Measurements from ENCODE around the gene ABCB8.
"Not testable (repeated sequence)": the region's sequence is repeated elsewhere in the genome, so short reads cannot be mapped to it uniquely, and the experiment has no call there.

The ABCB8 gene

GRCh38 chr7:151015967-151016366 is 12.3 kb upstream of the ABCB8 start:
- no peak for DNase-seq

DNA sequence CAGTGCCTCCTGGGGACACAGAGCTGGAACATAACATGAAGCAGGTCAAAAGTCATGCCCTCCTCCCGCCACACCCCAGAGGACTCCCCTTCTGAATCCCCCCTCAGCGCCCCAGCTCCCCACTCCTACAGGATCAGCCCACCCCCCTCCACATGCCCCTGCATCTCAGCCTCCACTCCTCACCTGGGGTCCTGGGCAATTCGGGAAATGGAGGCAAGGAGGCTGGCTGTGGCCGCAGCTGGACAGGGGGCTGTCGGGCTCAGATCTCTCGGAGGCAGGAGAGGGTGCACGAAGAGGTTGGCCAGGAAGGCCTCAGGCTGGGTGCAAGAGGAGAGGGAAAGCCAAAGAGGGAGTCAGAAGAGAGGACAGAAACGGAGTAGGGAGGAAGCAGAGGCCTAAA is 11.7 kb upstream of the ABCB8 start:
- no peak for DNase-seq

GRCh38 chr7:151016942-151017341 is 11.3 kb upstream of the ABCB8 start:
- DNase-seq = no peak

DNA sequence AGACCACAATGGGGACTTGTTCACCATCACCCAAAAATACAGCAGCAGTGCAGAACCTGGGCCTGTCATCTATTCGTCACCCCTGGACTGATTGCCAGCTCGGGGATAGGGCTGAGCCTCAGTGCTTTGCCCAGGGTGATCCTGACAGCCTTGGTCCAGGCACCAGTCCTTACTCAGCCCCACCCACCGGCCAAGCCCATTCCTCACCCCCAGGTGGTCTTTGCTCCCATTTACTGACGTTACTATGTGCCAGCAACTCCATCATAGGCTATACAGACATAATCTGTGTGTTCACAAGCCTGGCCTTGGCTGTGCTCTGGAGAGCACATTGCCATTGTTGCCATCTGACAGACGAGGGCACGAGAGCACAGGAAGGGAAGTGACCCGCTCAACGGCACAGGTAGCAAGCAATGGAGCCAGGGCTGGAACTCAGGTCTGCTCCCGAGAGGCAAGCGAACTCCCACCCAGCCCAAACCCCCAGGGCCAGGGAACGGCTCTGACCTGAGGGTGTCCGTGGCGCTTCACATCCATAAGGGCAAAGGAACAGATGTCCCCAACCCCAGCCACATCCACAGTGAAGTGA is 10.8 kb upstream of the ABCB8 start:
- no peak for DNase-seq

DNA sequence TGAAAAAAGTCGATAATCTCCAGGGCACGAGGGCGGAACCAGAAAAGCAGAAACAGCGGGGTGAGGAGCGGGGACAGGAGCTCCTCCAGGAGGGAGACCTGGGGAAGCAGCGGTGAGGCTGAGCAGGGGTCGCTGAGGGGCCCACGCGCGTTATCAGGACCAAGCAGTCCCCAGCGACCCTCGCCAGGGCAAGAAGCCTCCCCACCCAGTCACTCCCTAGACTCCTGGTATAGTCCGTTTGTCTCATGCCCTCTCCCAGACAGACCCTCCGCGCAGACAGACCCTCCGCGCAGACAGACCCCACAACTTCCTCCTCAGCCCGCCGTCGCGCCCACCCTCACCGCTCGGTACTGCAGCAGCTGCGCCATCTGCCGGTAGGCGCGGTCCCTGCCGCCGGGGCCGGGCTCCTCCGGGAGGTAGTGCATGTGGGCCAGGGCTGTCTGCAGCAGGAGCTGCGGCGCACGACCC is 10.3 kb upstream of the ABCB8 start:
- DNase-seq = peak; percentile 73

DNA sequence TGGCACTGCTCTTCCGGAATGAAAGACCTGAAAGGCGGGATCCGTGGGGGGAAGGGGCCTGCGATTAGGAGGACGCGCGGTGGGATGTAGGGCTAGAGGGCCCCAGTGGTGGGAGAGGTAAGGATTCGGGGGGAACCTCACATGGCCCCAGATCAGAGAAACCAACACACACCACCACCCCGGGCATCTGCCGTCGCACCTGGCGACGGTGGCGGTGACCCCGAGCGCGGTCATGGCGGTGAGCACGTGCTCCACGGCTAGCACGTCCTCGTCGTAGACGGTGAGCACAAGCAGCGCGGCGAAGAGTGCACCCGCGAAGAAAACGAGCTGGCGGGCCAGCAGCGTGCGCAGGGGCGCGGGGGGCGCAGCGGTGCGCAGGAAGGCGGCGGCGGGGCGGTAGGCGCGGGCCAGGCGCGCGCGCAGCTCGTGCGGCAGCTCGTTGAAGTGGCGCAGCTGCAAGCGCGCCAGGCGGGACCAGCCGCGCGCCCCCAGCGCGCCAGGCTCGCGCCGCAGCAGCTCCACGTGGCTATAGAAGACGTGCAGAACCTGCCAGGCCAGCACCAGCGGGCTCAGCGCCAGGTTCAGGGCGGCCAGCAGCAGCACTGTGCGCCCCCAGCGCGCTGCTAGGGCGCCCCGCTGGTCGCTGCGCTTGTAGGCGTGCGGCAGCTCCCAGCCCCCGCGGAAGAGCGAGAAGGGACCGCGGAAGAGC is 9.7 kb upstream of the ABCB8 start:
- DNase-seq = peak; percentile 58

DNA sequence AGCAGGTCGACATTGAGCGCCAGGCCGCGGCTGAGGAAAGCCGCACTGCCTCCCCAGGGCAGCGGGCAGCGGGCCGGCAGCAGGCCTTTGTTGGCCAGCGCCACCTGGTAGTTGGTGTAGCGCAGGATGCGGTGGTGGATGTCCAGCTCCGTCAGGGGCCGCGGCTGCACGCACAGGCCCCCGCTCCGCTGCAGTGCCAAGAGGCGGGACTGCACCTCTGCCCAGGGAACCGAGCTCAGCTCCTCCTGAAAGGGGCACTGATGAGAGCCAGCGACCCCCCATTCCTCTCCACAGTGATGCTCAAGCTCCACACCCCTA is 9.2 kb upstream of the ABCB8 start:
- DNase-seq = no peak

DNA sequence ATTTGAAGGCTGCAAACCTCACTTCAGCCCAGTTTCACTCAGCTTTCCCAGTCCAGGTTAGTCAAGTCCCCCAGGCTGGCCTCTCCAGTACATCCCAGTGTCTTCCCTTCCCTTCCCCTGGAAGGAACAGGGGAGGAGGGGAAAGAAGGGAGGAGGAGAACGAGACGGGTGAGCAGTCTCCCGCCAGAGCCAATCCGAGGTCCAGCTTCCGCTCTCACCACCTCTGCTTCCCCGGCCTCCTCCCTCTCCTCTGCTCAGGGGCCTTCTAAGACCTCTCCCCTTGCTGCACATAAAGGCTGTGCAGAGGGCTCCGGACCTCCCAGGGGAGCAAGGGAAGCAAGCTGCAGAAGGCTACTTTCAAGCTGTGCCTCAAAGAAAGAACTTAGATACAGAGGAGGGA is 8.0 kb upstream of the ABCB8 start:
- no peak for DNase-seq

DNA sequence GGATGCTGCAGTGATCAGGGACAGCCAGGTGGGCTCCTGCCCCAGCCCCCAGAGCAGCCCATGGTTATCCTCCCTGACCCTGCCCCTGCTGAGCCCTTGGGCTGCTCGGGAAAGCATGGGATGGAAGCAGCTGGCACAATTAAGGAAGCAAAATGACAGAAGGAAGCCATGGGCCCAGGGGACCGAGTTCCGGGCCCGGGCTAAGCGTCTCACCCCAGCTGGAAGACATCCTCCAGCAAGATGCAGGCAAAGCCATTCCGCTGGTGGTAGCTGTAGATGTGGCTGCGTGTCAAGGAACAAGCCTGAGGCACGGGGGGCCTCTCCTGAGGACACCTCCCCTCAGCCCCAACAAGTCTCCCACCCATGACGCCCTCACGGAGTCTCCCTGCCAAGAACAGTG is 5.0 kb upstream of the ABCB8 start:
- no peak for DNase-seq

GRCh38 chr7:151024435-151025056 is 3.7 kb upstream of the ABCB8 start, which contains the start of gene ATG9B:
ATG9B (minus strand) TSS chr7:151024494; CDS start chr7:151024423, 71 bp downstream.
- DNase-seq = no peak

DNA sequence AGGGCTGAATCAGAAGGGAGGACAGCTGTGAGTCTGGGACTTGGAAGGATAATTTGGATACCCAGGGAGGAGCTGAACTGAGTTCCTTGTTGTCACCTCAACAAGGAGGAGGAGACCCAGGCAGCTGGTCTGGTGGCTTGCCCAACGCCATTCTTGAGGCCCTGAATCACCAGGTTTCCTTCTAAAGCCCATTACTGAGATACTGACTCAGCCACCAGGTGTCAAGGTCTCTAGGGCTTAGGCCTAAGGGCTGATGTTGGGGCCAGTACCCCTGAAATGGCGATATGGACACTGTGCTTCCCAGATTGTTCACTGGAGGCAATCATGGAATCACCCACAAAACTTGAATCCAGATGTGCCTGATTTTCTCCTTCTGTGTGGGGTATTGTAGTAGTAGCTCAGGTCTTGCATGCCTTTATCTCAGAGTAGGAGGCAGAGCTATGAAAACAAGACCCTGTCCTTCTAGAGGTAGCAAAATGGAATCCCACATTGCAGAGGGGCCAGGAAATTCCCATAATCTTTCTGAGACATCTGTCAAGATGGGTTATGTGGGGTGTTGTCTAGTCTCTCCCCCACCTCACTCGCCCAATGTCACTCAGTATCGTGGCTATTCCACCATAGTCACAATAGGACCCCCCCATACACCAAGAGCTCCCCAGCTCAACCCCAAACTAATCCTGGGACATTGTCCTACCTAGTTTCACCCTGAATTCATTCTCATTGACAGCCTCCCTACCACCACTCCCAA is 2.2 kb upstream of the ABCB8 start:
- DNase-seq = no peak

DNA sequence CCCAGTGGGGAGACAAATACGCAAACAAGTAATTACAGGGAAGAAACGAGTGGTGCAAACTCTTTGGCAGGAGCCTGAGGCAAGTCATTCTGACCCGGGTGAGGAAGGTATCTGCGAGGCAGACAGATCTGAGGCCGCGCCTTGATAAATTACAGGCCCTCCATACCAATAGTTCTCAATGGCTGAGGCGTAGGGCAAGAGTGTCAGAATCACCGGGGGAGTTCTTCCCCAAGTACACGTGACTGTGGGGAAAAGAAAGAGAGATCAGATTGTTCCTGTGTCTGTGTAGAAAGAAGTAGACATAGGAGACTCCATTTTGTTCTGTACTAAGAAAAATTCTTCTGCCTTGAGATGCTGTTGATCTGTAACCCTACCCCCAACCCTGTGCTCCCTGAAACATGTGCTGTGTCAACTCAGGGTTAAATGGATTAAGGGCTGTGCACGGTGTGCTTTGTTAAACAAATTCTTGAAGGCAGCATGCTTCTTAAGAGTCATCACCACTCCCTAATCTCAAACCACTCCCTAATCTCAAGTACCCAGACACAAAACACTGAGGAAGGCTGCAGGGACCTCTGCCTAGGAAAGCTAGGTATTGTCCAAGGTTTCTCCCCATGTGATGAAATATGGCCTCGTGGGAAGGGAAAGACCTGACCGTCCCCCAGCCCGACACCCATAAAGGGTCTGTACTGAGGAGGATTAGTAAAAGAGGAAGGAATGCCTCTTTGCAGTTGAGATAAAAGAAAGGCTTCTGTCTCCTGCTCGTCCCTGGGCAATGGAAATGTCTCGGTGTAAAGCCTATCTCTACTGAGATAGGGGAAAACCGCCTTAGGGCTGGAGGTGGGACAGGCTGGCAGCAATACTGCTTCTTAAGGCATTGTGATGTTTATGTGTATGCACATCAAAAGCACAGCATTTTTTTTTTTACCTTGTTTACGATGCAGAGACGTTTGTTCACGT is 1.2 kb upstream of the ABCB8 start:
- not testable (repeated sequence) for DNase-seq

- not testable (repeated sequence) for DNase-seq
These were observed 521 bp upstream of the ABCB8 start for GRCh38 chr7:151027728-151028130.

DNA sequence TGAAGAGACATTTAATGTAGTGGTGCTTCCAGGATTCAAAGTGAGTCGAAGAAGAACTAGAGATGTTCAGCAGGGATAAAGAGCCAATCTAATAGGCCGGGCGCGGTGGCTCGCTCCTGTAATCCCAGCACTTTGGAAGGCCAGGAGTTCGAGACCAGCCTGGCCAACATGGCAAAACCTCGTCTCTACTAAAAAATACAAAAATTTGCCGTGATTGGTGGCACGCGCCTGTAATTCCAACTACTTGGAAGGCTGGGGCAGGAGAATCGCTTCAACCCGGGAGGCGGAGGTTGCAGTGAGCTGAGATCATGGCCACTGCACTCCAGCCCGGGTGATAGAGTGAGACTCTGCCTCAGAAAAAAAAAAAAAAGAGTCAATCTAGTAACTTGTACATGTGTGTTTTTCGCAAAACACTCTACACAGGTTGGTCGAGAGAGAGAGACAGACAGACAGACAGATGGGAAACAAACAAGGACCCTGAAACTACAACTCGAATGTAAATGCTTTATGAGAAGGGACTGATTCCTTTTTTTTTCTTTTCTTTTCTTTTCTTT is 775 bp downstream of the ABCB8 start:
- DNase-seq = no peak

GRCh38 chr7:151031011-151031410 is 2.8 kb downstream of the ABCB8 start:
- DNase-seq = no peak

GRCh38 chr7:151032936-151033863 is 5.0 kb downstream of the ABCB8 start:
- DNase-seq = no peak

DNA sequence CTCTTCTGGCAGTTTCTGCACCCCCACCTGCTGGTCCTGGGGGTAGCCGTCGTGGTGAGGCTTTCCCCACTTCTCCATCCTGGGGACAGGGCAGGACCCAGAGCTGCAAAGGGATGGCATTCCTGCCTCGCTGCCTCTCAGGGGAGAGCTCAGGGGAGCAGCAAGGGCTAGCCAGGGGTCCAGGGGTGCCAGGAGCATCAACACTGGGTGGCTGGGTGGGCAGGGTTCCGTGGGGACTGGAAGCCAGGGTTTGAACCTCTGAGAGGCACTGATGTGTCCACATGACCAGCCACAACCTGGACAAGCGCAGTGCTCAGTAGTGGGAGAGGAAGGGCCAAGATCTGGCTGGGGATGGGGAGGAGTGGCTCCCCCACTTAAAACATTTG is 5.6 kb downstream of the ABCB8 start:
- DNase-seq = no peak

GRCh38 chr7:151034312-151035025 is 6.2 kb downstream of the ABCB8 start:
- no peak for DNase-seq

DNA sequence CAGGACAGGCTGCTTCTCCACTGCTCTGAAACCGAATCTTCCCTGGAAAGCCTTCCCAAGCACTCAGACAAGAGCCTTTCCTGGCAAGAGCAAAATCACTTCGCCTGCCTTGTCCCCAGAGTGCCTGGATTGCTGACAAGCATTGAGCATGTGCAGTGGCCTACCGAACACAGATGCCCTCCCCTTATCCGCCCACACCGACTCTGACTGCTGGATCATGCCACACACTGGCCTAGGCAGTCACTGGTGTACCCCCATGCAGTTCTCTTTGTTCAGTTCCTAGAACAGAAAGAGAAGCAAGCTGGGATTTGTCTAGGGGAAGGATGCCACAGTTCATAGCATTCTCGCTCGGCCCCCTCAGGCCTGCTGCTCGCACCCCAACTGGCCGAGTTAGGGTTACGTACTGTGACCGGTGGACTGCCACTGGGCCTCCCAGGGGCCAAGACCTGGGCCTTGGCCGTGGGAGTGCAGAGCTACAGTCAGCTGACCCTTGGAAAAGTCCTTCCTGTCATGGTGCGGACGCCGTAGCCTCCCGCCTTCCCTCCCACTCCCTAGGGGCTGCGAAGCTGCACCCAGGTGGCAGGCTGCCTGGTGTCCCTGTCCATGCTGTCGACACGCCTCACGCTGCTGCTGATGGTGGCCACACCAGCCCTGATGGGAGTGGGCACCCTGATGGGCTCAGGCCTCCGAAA is 6.9 kb downstream of the ABCB8 start:
- DNase-seq = no peak

GRCh38 chr7:151035902-151036301 is 7.7 kb downstream of the ABCB8 start:
- DNase-seq = no peak
